ENCODE measurements around the gene VAT1L. TPM values are rescaled to one million over a fixed set of nuclear protein-coding genes. Genes with fewer than 3 reads are reported as not detected.
"Not testable (repeated sequence)": the region's sequence is repeated elsewhere in the genome, so short reads cannot be mapped to it uniquely, and the experiment has no call there.

The VAT1L gene
- total and polyA plus RNA-seq, 2 donors (not counting 1 experiment from before 2014, with no cell fraction given) = 17.9 to 86.9 TPM

DNA sequence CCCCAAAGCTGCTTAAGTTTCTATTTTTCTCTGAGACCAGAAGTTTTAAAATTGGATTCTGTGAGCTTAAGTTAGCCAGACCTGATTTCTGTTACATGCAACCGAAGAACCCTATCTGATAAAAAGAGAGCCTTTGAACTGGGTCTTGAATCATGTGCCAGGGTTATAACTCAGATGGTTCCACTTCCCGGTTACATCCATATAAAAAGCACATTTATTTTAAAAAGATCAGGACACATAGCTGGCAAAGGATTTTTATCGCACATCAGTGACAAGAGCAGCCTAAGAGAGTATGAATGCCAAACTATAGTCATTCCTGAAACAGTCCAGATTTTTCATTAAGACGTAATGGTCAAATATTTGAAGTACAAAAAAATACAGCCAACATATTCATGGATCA is 201.5 kb downstream of the VAT1L start:
- H3K36me3 ChIP-seq (ENCODE audit: control insufficient read depth, insufficient read depth, low read length) = no peaks in the 10 kb centered on the region
- H3K79me2 ChIP-seq (ENCODE audit: control insufficient read depth, insufficient read depth, low read length) = no peaks in the 10 kb centered on the region
- H4K20me1 ChIP-seq (ENCODE audit: control insufficient read depth, extremely low read depth, insufficient read depth, low read length) = no peaks in the 10 kb centered on the region
- no peak overlapping the region for H3K4me2 ChIP-seq (ENCODE audit: extremely low read depth, insufficient read depth, low read length)
- no peaks in the 10 kb centered on the region for H3K4me1 ChIP-seq (ENCODE audit: control insufficient read depth, extremely low read depth, insufficient read depth, low read length)
- no peaks in the 10 kb centered on the region for H3K9me3 ChIP-seq (ENCODE audit: control insufficient read depth, insufficient read depth, low read depth, low read length)
- no peak overlapping the region for H3K9ac ChIP-seq (ENCODE audit: insufficient read depth, low read length)
- TF ChIP-seq, protein P1, sequence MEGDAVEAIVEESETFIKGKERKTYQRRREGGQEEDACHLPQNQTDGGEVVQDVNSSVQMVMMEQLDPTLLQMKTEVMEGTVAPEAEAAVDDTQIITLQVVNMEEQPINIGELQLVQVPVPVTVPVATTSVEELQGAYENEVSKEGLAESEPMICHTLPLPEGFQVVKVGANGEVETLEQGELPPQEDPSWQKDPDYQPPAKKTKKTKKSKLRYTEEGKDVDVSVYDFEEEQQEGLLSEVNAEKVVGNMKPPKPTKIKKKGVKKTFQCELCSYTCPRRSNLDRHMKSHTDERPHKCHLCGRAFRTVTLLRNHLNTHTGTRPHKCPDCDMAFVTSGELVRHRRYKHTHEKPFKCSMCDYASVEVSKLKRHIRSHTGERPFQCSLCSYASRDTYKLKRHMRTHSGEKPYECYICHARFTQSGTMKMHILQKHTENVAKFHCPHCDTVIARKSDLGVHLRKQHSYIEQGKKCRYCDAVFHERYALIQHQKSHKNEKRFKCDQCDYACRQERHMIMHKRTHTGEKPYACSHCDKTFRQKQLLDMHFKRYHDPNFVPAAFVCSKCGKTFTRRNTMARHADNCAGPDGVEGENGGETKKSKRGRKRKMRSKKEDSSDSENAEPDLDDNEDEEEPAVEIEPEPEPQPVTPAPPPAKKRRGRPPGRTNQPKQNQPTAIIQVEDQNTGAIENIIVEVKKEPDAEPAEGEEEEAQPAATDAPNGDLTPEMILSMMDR (conservative IDR thresholded peaks at IDR 0.05 in 1 of 2, IDR thresholded peaks at IDR 0.05 in 1 of 2; ENCODE audit: low read depth in 1 of 2, low read length in 2 of 2) = no peak
- no peak for TF ChIP-seq EZH2 (IDR thresholded peaks at IDR 0.05; ENCODE audit: low read length, missing control alignments)
- H3K27ac ChIP-seq (ENCODE audit: insufficient read depth, low read length) = no peak overlapping the region
- no peaks in the 10 kb centered on the region for H3K27me3 ChIP-seq (ENCODE audit: control insufficient read depth, insufficient read depth, low read length)
- H3K4me3 ChIP-seq (replicated peaks in 1 of 4; ENCODE audit: control extremely low read depth in 1 of 4, insufficient read depth in 1 of 4, low read depth in 3 of 4, low read length in 4 of 4) = no peak overlapping the region
- no peak overlapping the region for H2AFZ ChIP-seq (ENCODE audit: low read length)
- no peak for DNase-seq (ENCODE audit: low read depth in 2 of 2)

DNA sequence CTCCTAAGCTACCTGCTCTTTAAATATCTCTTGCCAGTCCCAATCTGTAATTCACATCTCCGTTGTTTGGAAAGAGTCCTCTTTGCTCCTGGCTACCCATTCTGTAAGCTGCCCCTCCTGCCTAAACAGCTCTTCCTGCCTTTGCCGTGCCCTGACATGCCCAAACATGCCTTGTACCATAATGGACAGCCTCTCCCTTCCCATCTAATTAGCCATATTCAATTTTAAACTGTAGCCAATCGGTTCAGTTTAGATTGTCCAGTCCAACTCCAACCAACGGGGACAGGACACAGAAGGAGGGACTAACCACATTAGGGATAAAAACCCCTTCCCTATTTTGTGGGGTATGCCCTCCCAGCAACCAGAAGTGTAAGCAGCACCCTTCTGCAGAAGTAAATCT is 203.3 kb downstream of the VAT1L start:
- no peak overlapping the region for H3K4me3 ChIP-seq (replicated peaks in 1 of 4; ENCODE audit: control extremely low read depth in 1 of 4, insufficient read depth in 1 of 4, low read depth in 3 of 4, low read length in 4 of 4)

DNA sequence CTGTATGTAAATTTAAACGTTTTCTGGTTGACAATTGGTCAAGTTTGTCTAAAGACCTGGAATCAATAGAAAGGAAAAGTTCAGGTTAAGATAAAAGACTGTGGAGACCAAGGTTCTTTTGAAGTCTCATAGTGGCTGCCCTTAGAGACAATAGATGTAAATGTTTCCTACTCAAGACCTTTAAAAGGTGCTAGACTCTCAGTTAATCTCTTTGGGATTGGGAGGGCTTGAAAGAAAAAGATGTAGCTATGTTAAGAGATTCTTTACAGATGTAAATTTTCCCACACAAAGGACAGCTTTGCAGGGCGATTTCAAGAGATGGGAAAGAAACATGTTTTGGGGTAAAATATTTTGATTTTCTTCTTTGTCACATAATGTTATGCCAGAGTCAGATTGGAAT is 204.0 kb downstream of the VAT1L start:
- H3K79me2 ChIP-seq (ENCODE audit: control insufficient read depth, insufficient read depth, low read length); DNase-seq (ENCODE audit: low read depth in 2 of 2); H3K27ac ChIP-seq (ENCODE audit: insufficient read depth, low read length); H3K9ac ChIP-seq (ENCODE audit: insufficient read depth, low read length); H4K20me1 ChIP-seq (ENCODE audit: control insufficient read depth, extremely low read depth, insufficient read depth, low read length); H3K36me3 ChIP-seq (ENCODE audit: control insufficient read depth, insufficient read depth, low read length); H3K4me2 ChIP-seq (ENCODE audit: extremely low read depth, insufficient read depth, low read length); H3K4me3 ChIP-seq (replicated peaks in 1 of 4; ENCODE audit: control extremely low read depth in 1 of 4, insufficient read depth in 1 of 4, low read depth in 3 of 4, low read length in 4 of 4); H3K4me1 ChIP-seq (ENCODE audit: control insufficient read depth, extremely low read depth, insufficient read depth, low read length); H3K27me3 ChIP-seq (ENCODE audit: control insufficient read depth, insufficient read depth, low read length); H3K9me3 ChIP-seq (ENCODE audit: control insufficient read depth, insufficient read depth, low read depth, low read length); H2AFZ ChIP-seq (ENCODE audit: low read length): not testable (repeated sequence)

More for the DNA sequence above, 203.3 kb downstream of the VAT1L start:
- H3K79me2 ChIP-seq (ENCODE audit: control insufficient read depth, insufficient read depth, low read length) = no peaks in the 10 kb centered on the region
- no peaks in the 10 kb centered on the region for H3K9me3 ChIP-seq (ENCODE audit: control insufficient read depth, insufficient read depth, low read depth, low read length)
- H2AFZ ChIP-seq (ENCODE audit: low read length) = no peak overlapping the region
- no peak overlapping the region for H3K4me2 ChIP-seq (ENCODE audit: extremely low read depth, insufficient read depth, low read length)
- DNase-seq (ENCODE audit: low read depth in 2 of 2) = no peak
- H3K27ac ChIP-seq (ENCODE audit: insufficient read depth, low read length) = no peak overlapping the region
- TF ChIP-seq, protein P1 (conservative IDR thresholded peaks at IDR 0.05 in 1 of 2, IDR thresholded peaks at IDR 0.05 in 1 of 2; ENCODE audit: low read depth in 1 of 2, low read length in 2 of 2) = no peak
- TF ChIP-seq EZH2 (IDR thresholded peaks at IDR 0.05; ENCODE audit: low read length, missing control alignments) = no peak
- H3K9ac ChIP-seq (ENCODE audit: insufficient read depth, low read length) = no peak overlapping the region
- H3K27me3 ChIP-seq (ENCODE audit: control insufficient read depth, insufficient read depth, low read length) = no peaks in the 10 kb centered on the region
- H3K36me3 ChIP-seq (ENCODE audit: control insufficient read depth, insufficient read depth, low read length) = no peaks in the 10 kb centered on the region
- no peaks in the 10 kb centered on the region for H4K20me1 ChIP-seq (ENCODE audit: control insufficient read depth, extremely low read depth, insufficient read depth, low read length)
- no peaks in the 10 kb centered on the region for H3K4me1 ChIP-seq (ENCODE audit: control insufficient read depth, extremely low read depth, insufficient read depth, low read length)
